ENCODE measurements around the gene MLLT3.

MLLT3 gene

GRCh38 chr9:20511686-20512085 lies 110.6 kb downstream of the MLLT3 start:
- no peak overlapping the region for H3K4me3 ChIP-seq (ENCODE audit: low read length)
- no peak for DNase-seq (ENCODE audit: low read depth)

DNA sequence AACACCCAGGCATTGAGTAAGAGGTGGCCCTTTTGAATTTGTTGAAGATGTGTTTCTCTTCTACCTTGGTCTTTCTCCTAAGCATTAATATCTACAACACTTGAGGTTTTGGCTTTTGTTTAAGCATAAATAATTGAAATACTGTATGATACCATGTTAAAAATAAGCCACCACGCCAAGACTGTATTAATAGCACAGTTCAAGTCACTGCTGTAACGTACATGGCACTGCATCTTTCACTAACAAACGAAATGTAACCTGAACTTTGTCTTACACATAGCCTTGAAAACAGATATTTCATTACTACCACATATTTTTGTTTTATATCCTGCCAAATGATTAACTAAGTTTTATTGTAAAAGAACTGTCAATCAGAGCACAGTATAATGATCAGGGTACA lies 112.8 kb downstream of the MLLT3 start:
- no peak overlapping the region for H3K4me3 ChIP-seq (ENCODE audit: low read length)
- TF ChIP-seq, protein P1, sequence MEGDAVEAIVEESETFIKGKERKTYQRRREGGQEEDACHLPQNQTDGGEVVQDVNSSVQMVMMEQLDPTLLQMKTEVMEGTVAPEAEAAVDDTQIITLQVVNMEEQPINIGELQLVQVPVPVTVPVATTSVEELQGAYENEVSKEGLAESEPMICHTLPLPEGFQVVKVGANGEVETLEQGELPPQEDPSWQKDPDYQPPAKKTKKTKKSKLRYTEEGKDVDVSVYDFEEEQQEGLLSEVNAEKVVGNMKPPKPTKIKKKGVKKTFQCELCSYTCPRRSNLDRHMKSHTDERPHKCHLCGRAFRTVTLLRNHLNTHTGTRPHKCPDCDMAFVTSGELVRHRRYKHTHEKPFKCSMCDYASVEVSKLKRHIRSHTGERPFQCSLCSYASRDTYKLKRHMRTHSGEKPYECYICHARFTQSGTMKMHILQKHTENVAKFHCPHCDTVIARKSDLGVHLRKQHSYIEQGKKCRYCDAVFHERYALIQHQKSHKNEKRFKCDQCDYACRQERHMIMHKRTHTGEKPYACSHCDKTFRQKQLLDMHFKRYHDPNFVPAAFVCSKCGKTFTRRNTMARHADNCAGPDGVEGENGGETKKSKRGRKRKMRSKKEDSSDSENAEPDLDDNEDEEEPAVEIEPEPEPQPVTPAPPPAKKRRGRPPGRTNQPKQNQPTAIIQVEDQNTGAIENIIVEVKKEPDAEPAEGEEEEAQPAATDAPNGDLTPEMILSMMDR (conservative IDR thresholded peaks at IDR 0.05; ENCODE audit: low read length): no peak
- DNase-seq (ENCODE audit: low read depth): no peak

More at GRCh38 chr9:20511686-20512085, 110.6 kb downstream of the MLLT3 start:
- TF ChIP-seq, protein P1 (conservative IDR thresholded peaks at IDR 0.05; ENCODE audit: low read length): no peak

DNA sequence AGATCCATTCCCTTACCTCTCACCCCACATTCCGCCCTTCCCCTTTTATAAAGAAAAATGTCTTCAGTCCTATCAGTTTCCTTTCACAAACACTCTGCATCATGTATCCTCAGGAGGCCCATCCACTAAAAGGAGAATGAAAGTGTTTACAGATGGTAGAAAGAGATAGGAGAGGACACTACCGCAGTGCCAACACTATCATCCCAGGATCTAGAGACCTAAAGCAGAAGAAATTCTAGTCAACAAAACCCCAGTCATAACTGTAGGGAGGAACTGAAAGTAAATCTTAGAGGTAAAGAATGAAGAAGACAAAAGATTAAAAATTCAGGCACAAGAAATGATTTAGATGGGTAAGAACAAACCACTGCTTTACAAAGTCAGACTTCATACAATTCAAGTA lies 114.1 kb downstream of the MLLT3 start:
- no peak for DNase-seq (ENCODE audit: low read depth)
- H3K4me3 ChIP-seq (ENCODE audit: low read length): no peak overlapping the region
- TF ChIP-seq, protein P1 (conservative IDR thresholded peaks at IDR 0.05; ENCODE audit: low read length): no peak

- no peak overlapping the region for H3K4me3 ChIP-seq (ENCODE audit: low read length)
- TF ChIP-seq, protein P1 (conservative IDR thresholded peaks at IDR 0.05; ENCODE audit: low read length): no peak
- peak; percentile 11 for DNase-seq (ENCODE audit: low read depth)
Observed at GRCh38 chr9:20507431-20507830, 114.9 kb downstream of the MLLT3 start.

DNA sequence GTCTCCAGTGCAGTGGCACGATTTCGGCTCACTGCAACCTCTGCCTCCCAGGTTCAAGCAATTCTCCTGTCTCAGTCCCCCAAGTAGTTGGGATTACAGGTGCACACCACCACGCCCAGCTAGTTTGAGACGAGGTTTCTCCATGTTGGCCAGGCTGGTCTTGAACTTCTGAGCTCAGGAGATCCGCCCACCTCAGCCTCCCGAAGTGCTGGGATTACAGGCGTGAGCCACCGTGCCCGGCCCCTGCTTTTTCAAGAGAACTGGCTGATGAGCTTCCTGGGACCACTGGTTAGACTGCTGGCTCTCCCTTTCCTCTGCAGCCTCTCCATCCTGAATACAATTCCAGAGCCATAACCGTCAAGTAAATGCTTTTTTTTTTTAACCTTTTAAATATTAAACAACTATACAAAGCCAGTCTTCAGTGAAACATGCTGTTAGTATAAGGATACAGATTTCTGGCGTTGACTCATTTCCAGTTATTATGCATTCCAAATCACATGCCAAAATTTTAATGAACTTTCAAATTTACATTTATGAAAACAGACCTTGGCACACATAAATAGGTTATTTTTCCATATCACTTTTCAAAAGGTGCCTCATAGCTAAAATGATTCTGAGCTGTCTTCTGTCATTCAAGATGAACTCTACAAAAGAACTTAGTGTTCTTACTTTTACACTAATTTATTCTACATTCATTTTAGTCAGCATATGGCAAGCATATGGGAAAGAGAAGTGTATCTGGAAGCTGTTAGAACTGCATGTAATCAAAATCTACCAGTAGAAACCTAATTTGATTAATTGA lies 116.0 kb downstream of the MLLT3 start:
- TF ChIP-seq, protein P1 (conservative IDR thresholded peaks at IDR 0.05; ENCODE audit: low read length): no peak
- DNase-seq (ENCODE audit: low read depth): no peak
- H3K4me3 ChIP-seq (ENCODE audit: low read length): no peak overlapping the region

- no peak overlapping the region for H3K4me3 ChIP-seq (ENCODE audit: low read length)
- TF ChIP-seq, protein P1 (conservative IDR thresholded peaks at IDR 0.05; ENCODE audit: low read length): no peak
- DNase-seq (ENCODE audit: low read depth): no peak
Observed at GRCh38 chr9:20505574-20505973, 116.7 kb downstream of the MLLT3 start.

GRCh38 chr9:20504930-20505329 lies 117.4 kb downstream of the MLLT3 start:
- H3K4me3 ChIP-seq (ENCODE audit: low read length): no peak overlapping the region
- TF ChIP-seq, protein P1 (conservative IDR thresholded peaks at IDR 0.05; ENCODE audit: low read length): no peak
- no peak for DNase-seq (ENCODE audit: low read depth)
